GM18502 (cell line): ENCODE data around the gene DNAJC4.

Experiments
- ATAC-seq: cut with Tn5 transposase; IDR thresholded peaks from one replicate; pipeline ENCODE4 v1.9.1; 2021; ENCODE audit warnings: mild to moderate bottlenecking; ENCODE audit not compliant: unreplicated experiment, poor library complexity

Gene DNAJC4

DNA sequence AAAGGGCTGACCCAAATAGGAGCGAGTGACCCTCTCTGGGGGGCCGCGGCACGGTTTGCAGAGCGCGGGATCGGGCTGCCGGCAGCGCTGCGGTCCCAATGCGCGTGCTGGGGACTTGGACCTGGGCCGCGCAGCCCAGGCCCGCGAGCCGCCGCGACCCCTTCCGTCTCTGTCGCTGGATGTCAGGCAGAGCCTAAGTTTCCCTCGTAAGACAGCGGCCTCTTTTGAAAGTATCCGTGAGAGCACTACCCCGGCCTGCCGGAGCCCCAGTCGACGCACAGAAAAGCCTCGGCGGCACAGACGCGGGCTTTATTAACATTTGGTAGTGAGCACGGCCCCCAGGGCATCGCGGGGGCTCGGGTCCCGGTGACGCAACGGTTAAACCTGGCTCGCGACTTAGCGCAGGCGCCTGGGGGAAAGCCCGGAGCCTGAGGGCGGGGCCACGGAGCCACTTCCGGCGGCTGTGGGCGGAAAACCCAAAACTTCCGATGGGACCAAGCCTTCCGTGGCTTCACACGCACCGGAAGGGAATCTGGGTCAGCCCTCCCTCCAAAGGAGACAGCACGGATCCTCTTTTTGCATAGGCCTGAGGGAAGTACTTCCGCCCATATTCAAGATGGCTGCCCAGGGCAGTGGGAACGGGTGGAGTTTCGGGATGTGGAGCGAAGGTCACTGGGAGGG is 39.3 kb downstream of the DNAJC4 start:
- ATAC-seq, result peak; percentile 64

- ATAC-seq, result no peak
These were observed 44.9 kb downstream of the DNAJC4 start for GRCh38 chr11:64275031-64275800.

- ATAC-seq, result no peak
These were observed 45.5 kb downstream of the DNAJC4 start for GRCh38 chr11:64275841-64276240.

DNA sequence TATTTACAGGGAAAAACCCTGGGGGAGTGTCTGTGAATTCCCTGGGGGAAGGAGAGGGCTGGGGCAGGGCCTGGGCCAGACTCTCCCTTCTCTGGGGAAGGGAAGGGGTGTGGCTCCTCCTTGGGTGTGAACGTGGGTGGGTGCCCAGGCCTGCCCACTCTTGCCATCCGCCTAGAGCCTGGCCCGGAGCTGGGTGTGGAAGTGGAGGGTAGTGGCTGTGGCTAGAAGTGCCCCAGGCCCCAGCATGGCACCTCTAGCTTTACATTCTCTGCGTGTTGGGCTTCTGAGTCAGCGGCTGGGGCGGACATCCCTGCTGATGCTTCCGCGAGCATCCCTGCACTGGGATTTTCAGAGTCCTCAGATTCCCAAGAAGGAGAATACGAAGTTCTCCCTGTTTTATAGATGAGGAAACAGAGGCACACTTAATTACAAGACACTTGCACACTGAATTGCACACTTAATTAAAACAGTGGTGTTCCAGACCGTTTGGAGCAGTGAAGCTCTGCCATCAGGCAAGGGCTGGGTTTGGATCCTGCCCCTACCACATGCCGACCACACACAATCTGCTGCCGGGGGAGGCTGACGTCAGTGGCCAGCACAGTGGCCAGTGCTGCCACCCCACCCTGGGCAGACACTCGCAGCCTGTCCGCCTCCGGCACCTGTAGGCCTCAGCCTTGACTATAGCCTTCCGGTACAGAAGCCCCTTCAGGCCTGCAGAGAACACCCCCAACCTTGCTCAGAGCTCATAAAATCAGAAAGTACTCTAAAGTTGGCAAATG is 46.5 kb downstream of the DNAJC4 start:
- ATAC-seq, result no peak

- ATAC-seq, result no peak
These were observed 48.3 kb downstream of the DNAJC4 start for GRCh38 chr11:64278576-64279190.

DNA sequence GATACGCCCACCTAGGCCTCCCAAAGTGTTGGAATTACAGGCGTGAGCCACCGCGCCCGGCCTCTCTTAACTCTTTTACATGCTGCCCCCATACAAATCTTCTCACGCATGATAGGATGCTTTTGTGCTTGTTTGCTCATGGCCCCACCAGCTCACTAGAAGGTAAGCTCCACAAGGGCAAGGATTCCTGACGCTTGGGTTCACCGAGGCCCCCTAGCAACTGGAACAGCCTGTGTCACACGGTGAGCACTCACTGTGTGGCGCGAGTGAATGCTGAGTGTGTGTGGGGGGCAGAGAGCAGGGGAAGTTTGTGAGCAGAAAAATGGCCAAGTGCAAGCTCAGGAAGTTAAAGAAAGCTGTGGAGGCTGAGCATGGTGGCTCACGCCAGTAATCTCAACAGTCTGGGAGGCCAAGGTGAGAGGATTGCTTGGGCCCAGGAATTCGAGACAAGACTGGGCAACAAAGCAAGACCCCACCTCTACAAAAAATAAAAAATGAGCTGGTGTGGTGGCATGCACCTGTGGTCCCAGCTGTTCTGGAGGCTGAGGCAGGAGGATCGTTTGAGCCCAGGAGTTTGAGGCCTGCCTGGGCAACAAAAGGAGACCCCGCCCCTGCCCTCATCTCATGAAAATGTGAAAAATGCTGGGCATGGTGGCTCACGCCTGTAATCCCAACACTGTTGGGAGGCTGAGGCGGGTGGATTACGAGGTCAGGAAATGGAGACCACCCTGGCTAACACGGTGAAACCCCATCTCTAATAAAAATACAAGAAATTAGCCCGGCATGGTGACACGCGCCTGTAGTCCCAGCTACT is 51.8 kb downstream of the DNAJC4 start:
- no peak for ATAC-seq

- no peak for ATAC-seq
These were observed 52.7 kb downstream of the DNAJC4 start for GRCh38 chr11:64283092-64283491.
